A549 (cell line): ENCODE measurements around the gene SEC31B. TPM values are rescaled to one million over a fixed set of nuclear protein-coding genes. Genes with fewer than 3 reads are reported as not detected.

Source experiments
- ATAC-seq, 2 experiments: fragments of 200-7000 bp in 1 of 2; fragments of >200 bp in 1 of 2; cut with Nextera tagmentation in 1 of 2; cut with Tn5 transposase in 1 of 2; 3 replicates each; pipeline versions ENCODE4 v1.8.0 to v1.9.1; 2018 to 2020; ENCODE audit warnings: mild to moderate bottlenecking in 1 of 2, moderate library complexity in 1 of 2
- CTCF ChIA-PET: fragments of 300-600 bp; sonication (Branson Sonifier 250); formaldehyde crosslinking; extraction: SDS; loops from one replicate; lab custom pipeline; 2021; ENCODE audit warnings: antibody characterized with exemption, inconsistent platforms; lab: Yijun Ruan, JAX
- POLR2A ChIA-PET: fragments of 350-600 bp; formaldehyde crosslinking; extraction: SDS; loops from one replicate; lab custom pipeline; 2021; ENCODE audit warnings: antibody characterized with exemption, inconsistent platforms; lab: Yijun Ruan, JAX
- DNase-seq, 2 experiments: peaks; one replicate each; pipeline versions ENCODE4 v3.0.0 to v3.0.0-alpha.2; 2011 to 2016; ENCODE audit warnings: low read depth in 1 of 2, low spot score in 1 of 2
- FAIRE-seq: peaks from 2 replicates; lab custom pipeline; 2011; peaks lifted over from hg19 to GRCh38; lab: Jason Lieb, UNC
- H3K27ac ChIP-seq, 2 experiments: fragments of >200 bp; sonication (Bioruptor Twin); formaldehyde crosslinking; 3 replicates each; pipeline ENCODE4 v1.5.1; 2016 to 2017
- H3K4me1 ChIP-seq: fragments of >200 bp; sonication (Bioruptor Twin); formaldehyde crosslinking; 3 replicates; pipeline ENCODE4 v1.6.1; 2016
- H3K4me2 ChIP-seq: fragments of >200 bp; sonication (Bioruptor Twin); formaldehyde crosslinking; 3 replicates; pipeline ENCODE4 v1.6.1; 2016
- H3K4me3 ChIP-seq: fragments of >200 bp; sonication (Bioruptor Twin); formaldehyde crosslinking; 3 replicates; pipeline ENCODE4 v1.5.1; 2016
- H3K9me3 ChIP-seq: fragments of >200 bp; sonication (Bioruptor Twin); formaldehyde crosslinking; 3 replicates; pipeline ENCODE4 v1.6.1; 2016
- ATOH8 ChIP-seq: fragments of 250-450 bp; sonication (Bioruptor Pico); IDR thresholded peaks from 2 replicates; pipeline ENCODE4 v1.5.0; 2020; ENCODE audit warnings: low read depth, mild to moderate bottlenecking, moderate library complexity
- CBX2 ChIP-seq: fragments of 200-600 bp; sonication (generic); IDR thresholded peaks from 2 replicates; pipeline ENCODE4 v1.6.1; 2016; ENCODE audit warnings: low read depth, mild to moderate bottlenecking, borderline replicate concordance
- CHD2 ChIP-seq: fragments of 150-350 bp; IDR thresholded peaks from 2 replicates; pipeline ENCODE4 v1.6.1; 2014; ENCODE audit warnings: low read length; ENCODE audit not compliant: partially characterized antibody
- CHD4 ChIP-seq: fragments of 200-600 bp; sonication (generic); IDR thresholded peaks from 2 replicates; pipeline ENCODE4 v1.6.1; 2016; ENCODE audit warnings: antibody characterized with exemption, mild to moderate bottlenecking, borderline replicate concordance
- EHF ChIP-seq: fragments of 250-450 bp; sonication (Bioruptor Pico); IDR thresholded peaks from 2 replicates; pipeline ENCODE4 v1.5.0; 2020; ENCODE audit warnings: mild to moderate bottlenecking
- EHMT2 ChIP-seq: fragments of 200-600 bp; sonication (generic); IDR thresholded peaks from 2 replicates; pipeline ENCODE4 v1.6.1; 2016; ENCODE audit warnings: antibody characterized with exemption, low read depth, mild to moderate bottlenecking, moderate library complexity
- FOSL2 ChIP-seq, 2 experiments: fragments of 450-650 bp in 1 of 2; fragments of >200 bp in 1 of 2; sonication (Bioruptor Twin) in 1 of 2; formaldehyde crosslinking; IDR thresholded peaks; 2 replicates each; pipeline versions ENCODE4 v1.5.0 to v1.6.1; 2016 to 2020; ENCODE audit warnings: mild to moderate bottlenecking in 1 of 2, moderate library complexity in 1 of 2
- HDAC2 ChIP-seq: fragments of 200-600 bp; sonication (generic); IDR thresholded peaks from 2 replicates; pipeline ENCODE4 v1.6.1; 2016
- HES2 ChIP-seq: fragments of >200 bp; sonication (Bioruptor Twin); formaldehyde crosslinking; IDR thresholded peaks from 2 replicates; pipeline ENCODE4 v1.6.1; 2016
- HEYL ChIP-seq: fragments of 250-450 bp; sonication (Bioruptor Pico); IDR thresholded peaks from 2 replicates; pipeline ENCODE4 v1.8.0; 2021; ENCODE audit warnings: mild to moderate bottlenecking, moderate library complexity
- HOXB5 ChIP-seq: fragments of 250-450 bp; sonication (Bioruptor Pico); IDR thresholded peaks from 2 replicates; pipeline ENCODE4 v1.5.0; 2020; ENCODE audit warnings: mild to moderate bottlenecking, moderate library complexity
- JUN ChIP-seq, 2 experiments: fragments of >200 bp; sonication (Bioruptor Twin); formaldehyde crosslinking; IDR thresholded peaks; 2 replicates in 1 of 2; 3 replicates in 1 of 2; pipeline ENCODE4 v1.6.1; 2016 to 2017
- JUNB ChIP-seq: fragments of >200 bp; sonication (Bioruptor Twin); formaldehyde crosslinking; IDR thresholded peaks from 2 replicates; pipeline ENCODE4 v1.6.1; 2016
- KDM1A ChIP-seq: fragments of 200-600 bp; sonication (generic); IDR thresholded peaks from 2 replicates; pipeline ENCODE4 v1.6.1; 2016; ENCODE audit warnings: low read depth, mild to moderate bottlenecking
- MYC ChIP-seq: IDR thresholded peaks from 2 replicates; pipeline ENCODE4 v1.6.1; 2012; ENCODE audit warnings: mild to moderate bottlenecking, inconsistent platforms, low read length, improper control_type of control experiment, borderline replicate concordance
- NR3C1 ChIP-seq: fragments of >200 bp; sonication (Bioruptor Twin); formaldehyde crosslinking; IDR thresholded peaks from 3 replicates; pipeline ENCODE4 v1.6.1; 2017
- PBX3 ChIP-seq: IDR thresholded peaks from 2 replicates; pipeline ENCODE4 v1.6.1; 2012
- PHF8 ChIP-seq: fragments of 200-600 bp; sonication (generic); IDR thresholded peaks from 2 replicates; pipeline ENCODE4 v1.6.1; 2016; ENCODE audit warnings: low read depth, mild to moderate bottlenecking, antibody characterized with exemption, moderate library complexity, borderline replicate concordance
- POLR2A ChIP-seq: IDR thresholded peaks from 2 replicates; pipeline ENCODE4 v1.6.1; 2012; ENCODE audit warnings: mild to moderate bottlenecking, low read length
- RAD21 ChIP-seq, 2 experiments: fragments of >200 bp in 1 of 2; sonication (Bioruptor Twin) in 1 of 2; formaldehyde crosslinking in 1 of 2; IDR thresholded peaks in 1 of 2; conservative IDR thresholded peaks in 1 of 2; 2 replicates in 1 of 2; 3 replicates in 1 of 2; pipeline ENCODE4 v1.6.1; 2012 to 2018; ENCODE audit warnings: inconsistent platforms in 1 of 2
- RARB ChIP-seq: fragments of 250-450 bp; sonication (Bioruptor Pico); IDR thresholded peaks from 2 replicates; pipeline ENCODE4 v1.8.0; 2021; ENCODE audit warnings: mild to moderate bottlenecking, moderate library complexity
- SMC3 ChIP-seq: fragments of >200 bp; sonication (Bioruptor Twin); formaldehyde crosslinking; IDR thresholded peaks from 3 replicates; pipeline ENCODE4 v1.6.1; 2018; ENCODE audit warnings: inconsistent platforms
- SREBF2 ChIP-seq: fragments of 450-650 bp; IDR thresholded peaks from 2 replicates; pipeline ENCODE4 v1.6.1; 2014; ENCODE audit warnings: mild to moderate bottlenecking, moderate library complexity
- TP53 ChIP-seq: fragments of 250-450 bp; sonication (Bioruptor Pico); IDR thresholded peaks from 2 replicates; pipeline ENCODE4 v1.5.0; 2021; ENCODE audit warnings: mild to moderate bottlenecking, moderate library complexity
- WGBS: methylation state at CpG from one replicate; pipeline ENCODE4 v1.1.6; 2017; ENCODE audit errors: missing lambda C conversion rate; 5-methylcytosine and 5-hydroxymethylcytosine counted together
- polyA plus RNA-seq, 4 experiments: library from polyadenylated mRNA; depleted of rRNA in 3 of 4; stranded (reverse); fragments of >200 nt; fragmentation: RNase III in 1 of 4; extraction: RNeasy Plus Mini Kit Qiagen cat#74134 plus additional on column Dnase treatment in 1 of 4; gene quantifications; 2 replicates in 3 of 4; 3 replicates in 1 of 4; pipeline ENCODE4 v1.2.3, GENCODE V29; 2011 to 2017

SEC31B gene
- polyA plus RNA-seq, 2 of the 4 experiments (the other 2 are of a cell fraction), result 6.2 to 7.1 TPM

GRCh38 chr10:100487529-100487928 lies 32.1 kb downstream of the SEC31B start:
- no peak for DNase-seq
- CTCF ChIA-PET, result interaction anchor here (0.7 to 25.5 kb wide), 5 partner anchors 11 to 149 kb away, joined by 3 to 381 read pairs (median 4); partner anchors contain the start of gene SEC31B
- no peaks in the 10 kb centered on the region for H3K9me3 ChIP-seq
- TF ChIP-seq FOSL2 (IDR thresholded peaks at IDR 0.05), result no peak
- no peak for TF ChIP-seq FOSL2 (CRISPR knock-in tag; IDR thresholded peaks at IDR 0.05)
- TF ChIP-seq NR3C1, result no peak
- no peak for TF ChIP-seq JUNB
- TF ChIP-seq HEYL (CRISPR knock-in tag), result no peak
- no peak for TF ChIP-seq EHF
- TF ChIP-seq PBX3, result no peak
- TF ChIP-seq RAD21 (conservative IDR thresholded peaks at IDR 0.05 in 1 of 2, IDR thresholded peaks at IDR 0.05 in 1 of 2), result no peak
- no peak for TF ChIP-seq HDAC2
- TF ChIP-seq KDM1A, result no peak
- no peak for TF ChIP-seq POLR2A
- no peak for TF ChIP-seq HOXB5 (CRISPR knock-in tag)
- TF ChIP-seq HES2, result no peak
- TF ChIP-seq RARB (CRISPR knock-in tag), result no peak
- TF ChIP-seq, all 56 proteins: peak for 0
- POLR2A ChIA-PET, result interaction anchor here (0.6 kb wide), 1 partner anchor 235 kb away, joined by 5 read pairs; no protein-coding TSS in a partner anchor
- no peak for FAIRE-seq
- no peak for ATAC-seq
- Histone ChIP-seq H3K27ac (no peak overlapping the region), H3K4me1 (no peaks in the 10 kb centered on the region), H3K4me2 (no peak overlapping the region), H3K4me3 (no peak overlapping the region)
- 59% methylated on average over 4 of the region's 6 CpGs for WGBS

GRCh38 chr10:100485801-100486495 lies 33.7 kb downstream of the SEC31B start:
- DNase-seq, result no peak
- no peak overlapping the region for H3K4me2 ChIP-seq
- TF ChIP-seq JUN (IDR thresholded peaks at IDR 0.05) (no peak), TP53 (no peak), MYC (no peak), SMC3 (no peak), PHF8 (no peak), SREBF2 (no peak), RARB (CRISPR knock-in tag) (no peak)
- WGBS, result 81% methylated on average over 10 of the region's 10 CpGs
- CTCF ChIA-PET, result interaction anchor here (0.8 to 25.5 kb wide), 6 partner anchors 11 to 392 kb away, joined by 3 to 381 read pairs (median 22); partner anchors contain the start of gene SEC31B
- H3K4me1 ChIP-seq, result 0 out of 3 replicates have a peak, but pooled peaks cover 3% of the 10 kb centered on the region
- ATAC-seq, result no peak
- POLR2A ChIA-PET, result no interaction called here
- no peak for FAIRE-seq
- no peak overlapping the region for H3K27ac ChIP-seq
- no peak overlapping the region for H3K4me3 ChIP-seq
- no peaks in the 10 kb centered on the region for H3K9me3 ChIP-seq

- 74% methylated on average over 8 of the region's 8 CpGs for WGBS
- no peak overlapping the region for H3K4me2 ChIP-seq
- ChIA-PET POLR2A (no interaction called here), CTCF (interaction anchor here (1.0 to 25.5 kb wide), 5 partner anchors 11 to 393 kb away, joined by 3 to 381 read pairs (median 40); partner anchors contain the start of gene SEC31B)
- 0 out of 3 replicates have a peak, but pooled peaks cover 3% of the 10 kb centered on the region for H3K4me1 ChIP-seq
- FAIRE-seq, result no peak
- no peak for ATAC-seq
- no peak overlapping the region for H3K27ac ChIP-seq
- no peaks in the 10 kb centered on the region for H3K9me3 ChIP-seq
- no peak for DNase-seq
- no peak overlapping the region for H3K4me3 ChIP-seq
- no peak for TF ChIP-seq JUNB
- no peak for TF ChIP-seq ATOH8 (CRISPR knock-in tag)
- TF ChIP-seq CBX2, result no peak
- no peak for TF ChIP-seq CHD4
- TF ChIP-seq CHD2, result no peak
- TF ChIP-seq EHMT2, result no peak
- no peak for TF ChIP-seq HOXB5 (CRISPR knock-in tag)
Observed at GRCh38 chr10:100485366-100485765, 34.3 kb downstream of the SEC31B start.
